ENCODE measurements around the gene VSTM2B. TPM values are rescaled to one million over a fixed set of nuclear protein-coding genes. Genes with fewer than 3 reads are reported as not detected.

The VSTM2B gene
- total RNA-seq, 1 donor from 2014 or later = not detected

DNA sequence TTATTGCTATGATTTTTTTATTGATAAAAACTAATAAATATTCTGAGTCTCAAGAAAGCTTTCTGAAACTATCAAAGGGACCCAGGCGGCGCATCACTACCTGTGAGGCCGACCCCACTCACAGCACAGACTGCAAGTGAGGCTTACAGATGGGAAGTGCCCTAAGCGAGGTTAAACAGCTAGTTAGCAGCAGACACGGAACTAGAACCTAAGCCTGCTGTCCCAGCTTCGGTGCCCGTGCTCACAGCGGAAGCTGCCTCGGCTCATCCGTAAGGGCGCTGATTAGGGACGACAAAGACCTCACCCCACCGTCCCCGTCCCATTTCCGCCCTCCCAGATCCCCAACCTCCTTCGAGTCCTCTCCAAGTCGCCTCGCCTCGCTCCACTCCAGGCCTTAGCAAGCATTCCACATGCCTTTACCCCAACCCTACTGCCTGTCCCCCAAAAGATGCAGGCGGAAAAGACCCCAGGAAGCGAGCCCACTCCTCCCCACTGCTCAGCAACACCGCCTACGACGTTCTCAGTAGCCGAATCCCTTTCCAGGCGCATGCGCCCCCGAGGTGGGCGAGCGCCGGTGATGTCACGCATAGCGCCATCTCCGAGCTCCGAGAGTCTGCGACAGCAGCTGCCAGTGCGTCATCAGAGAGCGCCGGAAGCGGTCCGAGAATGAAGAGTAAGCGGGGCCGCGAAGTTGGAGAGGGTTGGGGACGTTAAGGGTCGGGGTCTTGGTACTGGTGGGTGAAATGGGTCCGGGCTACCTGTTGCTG, 80.0 kb downstream of the VSTM2B start, which contains the start of gene POP4:
Gene POP4 (plus strand): TSS at position 631 of the 767 bp plus-strand sequence. CDS start 36 bp downstream, at position 667.
- Mint-ChIP-seq H3K27me3 (ENCODE audit: unreplicated experiment) (no peaks in the 10 kb centered on the region), H3K4me3 (ENCODE audit: unreplicated experiment) (peak within 1 kb of the TSS; percentile 100), H3K4me1 (ENCODE audit: unreplicated experiment) (peaks cover 23% of the 10 kb centered on the region), H3K36me3 (ENCODE audit: unreplicated experiment) (peaks cover 8% of the 10 kb centered on the region), H3K9me3 (ENCODE audit: unreplicated experiment) (no peaks in the 10 kb centered on the region), H3K27ac (ENCODE audit: unreplicated experiment) (peak within 1 kb of the TSS; percentile 100)
- TF ChIP-seq, protein P1, sequence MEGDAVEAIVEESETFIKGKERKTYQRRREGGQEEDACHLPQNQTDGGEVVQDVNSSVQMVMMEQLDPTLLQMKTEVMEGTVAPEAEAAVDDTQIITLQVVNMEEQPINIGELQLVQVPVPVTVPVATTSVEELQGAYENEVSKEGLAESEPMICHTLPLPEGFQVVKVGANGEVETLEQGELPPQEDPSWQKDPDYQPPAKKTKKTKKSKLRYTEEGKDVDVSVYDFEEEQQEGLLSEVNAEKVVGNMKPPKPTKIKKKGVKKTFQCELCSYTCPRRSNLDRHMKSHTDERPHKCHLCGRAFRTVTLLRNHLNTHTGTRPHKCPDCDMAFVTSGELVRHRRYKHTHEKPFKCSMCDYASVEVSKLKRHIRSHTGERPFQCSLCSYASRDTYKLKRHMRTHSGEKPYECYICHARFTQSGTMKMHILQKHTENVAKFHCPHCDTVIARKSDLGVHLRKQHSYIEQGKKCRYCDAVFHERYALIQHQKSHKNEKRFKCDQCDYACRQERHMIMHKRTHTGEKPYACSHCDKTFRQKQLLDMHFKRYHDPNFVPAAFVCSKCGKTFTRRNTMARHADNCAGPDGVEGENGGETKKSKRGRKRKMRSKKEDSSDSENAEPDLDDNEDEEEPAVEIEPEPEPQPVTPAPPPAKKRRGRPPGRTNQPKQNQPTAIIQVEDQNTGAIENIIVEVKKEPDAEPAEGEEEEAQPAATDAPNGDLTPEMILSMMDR (IDR thresholded peaks at IDR 0.05) = no peak
- DNase-seq (ENCODE audit: extremely low spot score, unreplicated experiment) = peak; percentile 98

DNA sequence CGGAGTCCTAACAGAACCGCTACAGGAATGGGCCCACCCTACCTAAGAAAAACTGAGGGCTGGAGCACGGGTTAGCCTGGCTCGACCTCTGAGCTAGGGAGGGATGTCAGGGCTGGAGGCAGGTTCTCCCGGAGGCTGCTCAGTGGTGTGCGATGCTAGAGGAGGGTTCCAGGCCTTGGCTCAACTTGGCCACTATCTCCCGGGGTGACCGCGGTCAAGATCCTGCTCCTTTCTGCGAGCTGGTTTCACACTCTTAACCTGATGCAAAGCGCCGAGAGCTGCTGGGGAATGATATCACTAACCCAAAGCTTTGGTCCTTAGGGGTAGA, 80.6 kb downstream of the VSTM2B start:
- Mint-ChIP-seq H3K4me3 (ENCODE audit: unreplicated experiment) (peak overlapping the region; percentile 100), H3K27me3 (ENCODE audit: unreplicated experiment) (no peaks in the 10 kb centered on the region), H3K27ac (ENCODE audit: unreplicated experiment) (peak overlapping the region; percentile 100), H3K4me1 (ENCODE audit: unreplicated experiment) (peaks cover 26% of the 10 kb centered on the region), H3K36me3 (ENCODE audit: unreplicated experiment) (peaks cover 8% of the 10 kb centered on the region), H3K9me3 (ENCODE audit: unreplicated experiment) (no peaks in the 10 kb centered on the region)
- no peak for DNase-seq (ENCODE audit: extremely low spot score, unreplicated experiment)
- TF ChIP-seq, protein P1 (IDR thresholded peaks at IDR 0.05) = no peak

DNA sequence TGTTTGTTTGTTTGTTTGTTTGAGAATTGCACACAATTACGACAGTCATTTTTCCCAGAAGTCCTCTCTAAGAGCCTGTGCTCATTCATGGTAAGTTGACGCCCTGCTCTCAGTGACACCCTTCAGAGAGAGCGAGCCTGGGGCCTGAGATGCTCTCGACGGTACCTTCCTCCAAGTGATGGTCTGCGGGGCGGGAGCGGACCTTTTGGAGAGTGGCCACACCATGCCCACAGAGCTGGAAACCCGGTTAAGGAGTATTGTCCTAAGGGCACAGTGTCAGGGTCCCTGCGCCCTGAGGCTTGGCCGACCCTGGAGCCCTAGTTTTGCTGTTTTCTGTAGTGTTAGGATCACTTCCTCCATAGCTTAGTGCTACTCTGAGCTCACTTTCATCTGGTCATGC, 83.8 kb downstream of the VSTM2B start:
- DNase-seq (ENCODE audit: extremely low spot score, unreplicated experiment) = no peak
- H3K27ac Mint-ChIP-seq (ENCODE audit: unreplicated experiment) = no peak overlapping the region
- TF ChIP-seq, protein P1 (IDR thresholded peaks at IDR 0.05) = no peak
- H3K36me3 Mint-ChIP-seq (ENCODE audit: unreplicated experiment) = peaks cover 28% of the 10 kb centered on the region
- no peaks in the 10 kb centered on the region for H3K27me3 Mint-ChIP-seq (ENCODE audit: unreplicated experiment)
- peaks cover 26% of the 10 kb centered on the region for H3K4me1 Mint-ChIP-seq (ENCODE audit: unreplicated experiment)
- H3K4me3 Mint-ChIP-seq (ENCODE audit: unreplicated experiment) = no peak overlapping the region
- no peaks in the 10 kb centered on the region for H3K9me3 Mint-ChIP-seq (ENCODE audit: unreplicated experiment)

DNA sequence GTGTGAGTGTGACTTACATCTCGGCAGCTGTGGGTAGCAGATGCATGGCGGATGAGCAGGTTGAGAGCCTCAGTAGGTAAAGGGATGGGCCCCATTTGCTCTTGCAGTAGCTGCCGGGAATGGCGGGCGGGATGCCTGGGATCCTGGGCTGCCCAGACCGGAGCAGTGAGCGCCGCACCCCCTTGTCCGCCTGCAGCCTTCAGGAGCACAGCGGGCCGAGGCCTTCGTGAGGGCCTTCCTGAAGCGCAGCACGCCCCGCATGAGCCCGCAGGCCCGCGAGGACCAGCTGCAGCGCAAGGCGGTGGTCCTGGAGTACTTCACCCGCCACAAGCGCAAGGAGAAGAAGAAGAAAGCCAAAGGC, 84.4 kb downstream of the VSTM2B start:
- peaks cover 30% of the 10 kb centered on the region for H3K36me3 Mint-ChIP-seq (ENCODE audit: unreplicated experiment)
- no peak overlapping the region for H3K4me3 Mint-ChIP-seq (ENCODE audit: unreplicated experiment)
- DNase-seq (ENCODE audit: extremely low spot score, unreplicated experiment) = no peak
- TF ChIP-seq, protein P1 (IDR thresholded peaks at IDR 0.05) = no peak
- H3K27me3 Mint-ChIP-seq (ENCODE audit: unreplicated experiment) = no peaks in the 10 kb centered on the region
- H3K9me3 Mint-ChIP-seq (ENCODE audit: unreplicated experiment) = no peaks in the 10 kb centered on the region
- peaks cover 24% of the 10 kb centered on the region for H3K4me1 Mint-ChIP-seq (ENCODE audit: unreplicated experiment)
- no peak overlapping the region for H3K27ac Mint-ChIP-seq (ENCODE audit: unreplicated experiment)

DNA sequence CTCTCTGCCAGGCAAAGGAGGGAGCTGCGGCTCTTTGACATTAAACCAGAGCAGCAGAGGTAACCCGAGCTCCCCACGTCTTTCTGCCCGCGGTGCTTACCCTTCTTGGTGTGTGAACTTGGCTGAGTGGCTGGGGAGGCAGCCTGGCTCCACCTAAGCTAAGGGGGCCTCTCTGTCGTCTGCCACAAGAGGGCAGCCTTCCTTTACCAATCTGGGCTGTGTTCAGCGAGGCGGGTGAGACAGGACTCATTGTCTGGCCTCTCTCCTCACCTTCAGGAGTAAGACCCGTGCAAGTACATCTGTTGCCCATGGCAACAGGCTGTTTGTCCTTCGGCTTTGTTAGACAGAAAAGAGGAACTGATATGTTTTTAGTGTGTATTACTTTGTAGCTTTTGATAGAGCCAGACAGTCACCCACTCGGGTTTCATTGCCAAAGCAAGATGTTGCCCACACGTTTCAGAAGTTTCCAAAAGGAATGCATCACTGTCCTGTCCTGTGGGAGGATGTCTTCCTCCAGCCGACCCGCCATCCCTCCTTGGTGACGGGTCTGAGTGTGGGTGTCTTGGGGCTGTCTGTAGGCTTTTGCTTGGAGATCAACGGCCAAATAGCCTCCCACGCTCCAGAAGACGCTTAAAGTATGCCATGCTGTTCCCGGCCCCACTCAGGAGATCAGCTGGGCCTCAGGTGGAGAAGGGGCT, 84.9 kb downstream of the VSTM2B start:
- Mint-ChIP-seq H3K27me3 (ENCODE audit: unreplicated experiment) (no peaks in the 10 kb centered on the region), H3K9me3 (ENCODE audit: unreplicated experiment) (no peaks in the 10 kb centered on the region), H3K27ac (ENCODE audit: unreplicated experiment) (peak overlapping the region; percentile 69), H3K36me3 (ENCODE audit: unreplicated experiment) (peaks cover 36% of the 10 kb centered on the region), H3K4me3 (ENCODE audit: unreplicated experiment) (no peak overlapping the region), H3K4me1 (ENCODE audit: unreplicated experiment) (peaks cover 21% of the 10 kb centered on the region)
- DNase-seq (ENCODE audit: extremely low spot score, unreplicated experiment) = peak; percentile 93
- TF ChIP-seq, protein P1 (IDR thresholded peaks at IDR 0.05) = peak; percentile 97

All from osteocyte (in vitro differentiated cells).